Measurements from ENCODE around the gene OR51B6.
"Not testable (repeated sequence)": the region's sequence is repeated elsewhere in the genome, so short reads cannot be mapped to it uniquely, and the experiment has no call there.

Gene OR51B6

DNA sequence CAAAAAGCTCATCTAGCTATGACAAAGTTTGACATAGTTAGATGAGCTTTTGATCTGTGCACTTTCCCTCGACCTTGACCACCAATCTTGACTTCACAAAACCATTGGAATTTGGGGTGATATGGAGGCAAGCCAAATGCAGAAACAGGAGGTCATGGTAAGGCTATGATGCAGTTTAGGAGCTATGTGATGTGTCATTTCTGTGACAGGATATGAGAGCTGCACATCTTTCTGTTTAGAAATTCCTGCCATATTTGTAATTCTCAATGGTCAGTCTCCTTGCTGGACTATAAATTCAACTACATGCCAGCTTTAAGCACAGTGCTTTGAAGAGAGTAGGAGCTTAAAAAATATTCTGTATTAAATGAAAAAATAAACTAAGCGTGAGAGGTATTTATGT is 12.9 kb downstream of the OR51B6 start:
- no peak for DNase-seq (ENCODE audit: low spot score)

DNA sequence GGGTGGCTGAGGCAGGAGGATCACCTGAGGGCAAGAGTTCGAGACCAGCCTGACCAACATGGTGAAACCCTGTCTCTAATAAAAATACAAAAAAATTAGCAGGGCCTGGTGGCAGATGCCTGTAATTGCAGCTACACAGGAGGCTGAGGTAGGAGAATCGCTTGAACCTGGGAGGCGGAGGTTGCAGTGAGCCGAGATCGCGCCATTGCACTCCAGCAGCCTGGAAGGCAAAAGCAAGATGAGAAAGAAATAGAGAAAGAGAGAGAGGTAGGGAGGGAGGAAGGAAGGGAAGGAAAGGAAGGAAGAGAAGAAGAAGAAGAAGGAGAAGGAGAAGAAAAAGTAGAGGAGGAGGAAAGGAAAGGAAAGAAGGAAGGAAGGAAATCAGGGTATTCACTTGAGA is 15.1 kb downstream of the OR51B6 start:
- not testable (repeated sequence) for DNase-seq (ENCODE audit: low spot score)

DNA sequence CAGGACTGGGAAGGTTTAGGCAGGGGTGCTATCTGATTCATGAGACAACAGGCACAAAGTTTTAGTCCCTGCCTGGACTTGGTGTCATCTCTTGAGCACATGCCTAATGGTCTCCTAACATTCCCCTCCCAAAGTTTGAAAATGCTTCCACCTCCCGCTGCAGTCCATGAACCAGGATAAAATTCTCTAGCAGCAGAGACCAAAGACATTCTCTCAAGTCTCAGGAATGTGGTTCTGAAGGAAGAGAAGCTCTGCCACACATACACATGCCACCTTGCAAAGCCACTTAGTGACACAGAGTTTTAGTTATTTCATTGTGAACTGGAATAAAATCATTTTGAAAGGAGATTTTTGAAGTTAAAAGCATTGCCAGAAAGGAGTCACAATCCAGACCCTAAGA is 15.5 kb downstream of the OR51B6 start:
- no peak for DNase-seq (ENCODE audit: low spot score)

DNA sequence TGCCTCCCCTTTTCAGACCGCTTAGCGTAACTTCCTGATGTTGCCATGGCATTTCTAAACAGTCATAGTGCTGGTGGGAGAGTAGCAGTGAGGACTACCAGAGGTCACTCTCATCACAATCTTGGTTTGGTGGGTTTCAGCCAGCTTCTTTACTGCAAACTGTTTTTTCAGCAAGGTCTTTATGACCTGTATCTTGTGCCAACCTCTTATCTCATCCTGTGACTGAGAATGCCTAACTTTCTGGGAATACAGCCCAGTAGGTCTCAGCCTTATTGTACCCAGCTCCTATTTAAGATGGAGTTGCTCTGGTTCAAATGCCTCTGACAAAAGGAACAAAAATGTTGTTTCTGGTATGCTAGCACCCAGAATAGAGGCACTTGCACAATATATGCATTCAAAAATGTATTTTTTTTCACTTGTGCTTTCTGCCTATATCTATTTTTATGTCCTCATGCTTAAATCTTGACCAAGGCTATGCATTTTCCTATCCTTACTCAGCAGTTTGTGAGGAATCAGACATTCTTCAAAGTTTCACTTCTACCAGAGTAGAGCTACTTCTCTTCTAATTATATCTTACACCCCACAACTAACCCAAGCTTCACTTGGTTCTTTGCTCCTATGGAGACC is 16.3 kb downstream of the OR51B6 start:
- DNase-seq (ENCODE audit: low spot score): no peak

DNA sequence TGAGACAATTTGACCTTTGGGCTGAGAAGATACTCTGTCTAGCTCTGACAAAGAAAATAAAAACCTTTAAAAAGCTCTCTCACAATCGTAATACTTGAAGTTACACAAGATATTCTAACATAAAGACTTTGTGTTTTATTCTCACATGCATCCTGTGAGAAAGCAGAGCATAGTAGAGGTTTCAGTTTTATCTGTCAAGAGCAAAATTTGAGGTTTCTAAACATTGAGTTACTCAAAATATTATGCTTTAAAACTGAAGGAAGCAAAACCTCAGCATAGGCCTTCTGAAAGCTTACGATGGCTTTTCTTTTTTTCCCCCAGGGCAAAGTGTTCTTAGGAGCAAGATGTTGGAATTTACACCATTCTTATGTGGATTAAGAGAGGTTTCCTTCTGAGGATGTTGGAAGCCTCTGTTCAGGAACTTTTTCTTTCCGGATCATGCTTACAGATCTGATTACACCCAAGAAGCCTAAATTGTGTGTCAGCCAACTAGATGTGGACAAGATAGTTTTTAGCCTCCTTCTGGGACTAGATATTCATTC is 17.3 kb downstream of the OR51B6 start:
- no peak for DNase-seq (ENCODE audit: low spot score)

DNA sequence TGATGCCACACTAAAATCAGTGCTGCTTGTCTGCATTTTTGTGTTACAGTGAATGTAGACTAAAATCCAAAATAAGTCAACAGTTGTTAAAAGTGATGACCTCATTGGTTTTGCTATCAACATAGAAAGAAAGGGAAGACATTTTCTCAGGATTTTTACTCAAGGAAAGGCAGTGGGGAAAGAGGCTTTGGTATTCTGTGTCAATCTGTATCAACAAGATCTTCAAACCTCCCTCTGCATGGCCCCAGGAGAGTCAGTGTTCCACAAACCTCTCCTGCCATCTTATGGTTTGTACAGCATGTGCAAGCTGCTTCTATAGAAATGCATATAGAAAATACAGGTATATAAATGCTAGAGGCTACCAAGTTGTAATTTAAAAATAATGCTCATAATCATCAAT is 18.5 kb downstream of the OR51B6 start:
- no peak for DNase-seq (ENCODE audit: low spot score)

DNA sequence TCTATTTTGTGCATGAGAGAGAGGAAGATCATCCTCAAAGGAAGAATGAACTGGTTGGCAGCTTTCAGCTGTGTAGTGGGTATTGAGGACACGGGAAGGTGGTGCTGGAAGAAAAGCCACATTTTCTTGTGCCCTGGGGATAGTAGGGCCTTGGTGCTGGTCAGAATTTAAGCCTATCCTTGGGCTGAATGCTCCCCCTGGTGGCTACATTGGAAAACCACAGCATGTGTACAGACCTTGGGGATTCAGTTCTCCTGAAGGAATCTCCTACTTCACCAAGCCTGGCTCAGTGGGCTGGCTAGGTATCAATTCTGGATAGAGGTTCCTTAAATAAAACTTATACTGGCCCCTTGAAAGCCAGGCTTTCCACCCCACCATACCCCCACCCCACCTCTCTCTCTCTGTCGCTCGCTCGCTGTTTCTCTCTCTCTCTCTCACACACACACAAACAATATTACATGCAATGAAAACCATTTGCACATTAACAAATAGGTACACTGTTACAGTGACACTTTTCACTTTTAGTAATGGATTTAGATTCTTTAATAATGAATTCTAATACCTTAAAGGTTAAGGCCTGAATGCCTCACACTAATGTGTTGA is 29.5 kb downstream of the OR51B6 start:
- peak; percentile 74 for DNase-seq (ENCODE audit: low spot score)

DNA sequence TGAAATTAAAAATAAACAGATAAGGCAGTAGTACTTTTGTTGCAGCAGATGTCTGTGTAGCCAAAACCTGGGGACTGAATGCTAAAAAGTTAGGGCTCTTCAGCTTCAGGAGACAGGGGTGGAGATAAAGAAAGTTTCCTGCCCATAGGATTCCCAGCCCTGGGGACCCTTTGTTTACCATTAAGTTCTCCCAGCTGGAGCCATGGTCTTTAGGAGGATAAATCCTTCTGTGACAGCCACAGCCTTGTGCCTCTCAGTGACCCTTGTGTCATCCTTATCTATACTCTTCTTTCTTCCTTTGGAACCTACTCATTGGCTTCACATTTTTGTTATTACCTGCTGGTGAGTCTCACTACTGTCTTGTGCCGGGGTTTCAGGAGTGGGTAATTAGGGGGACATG is 32.3 kb downstream of the OR51B6 start, which contains the start of gene OR51M1:
Gene OR51M1 (plus strand): TSS at position 237 of the 400 bp plus-strand sequence. CDS start 5,587 bp downstream, outside the sequence.
- DNase-seq (ENCODE audit: low spot score): no peak

DNA sequence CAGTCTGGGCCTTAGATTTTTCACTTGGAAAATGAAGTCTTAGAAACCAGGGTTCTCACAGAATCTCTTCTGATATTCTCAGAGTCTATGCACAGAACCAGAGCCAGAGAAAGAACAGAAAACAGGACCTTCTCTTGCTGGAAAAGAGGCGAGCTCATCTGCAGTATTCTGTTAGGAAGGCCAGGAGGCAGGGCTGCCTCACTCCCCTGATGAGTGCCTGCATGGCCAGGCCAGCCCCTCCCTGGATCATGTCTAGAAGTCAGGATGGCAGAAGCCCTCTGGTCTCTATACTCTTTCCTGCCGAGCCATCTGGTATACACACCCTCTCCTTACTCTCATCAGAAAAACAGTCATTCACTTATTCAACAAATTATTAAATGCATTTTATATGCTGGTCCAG is 33.0 kb downstream of the OR51B6 start:
- no peak for DNase-seq (ENCODE audit: low spot score)

DNA sequence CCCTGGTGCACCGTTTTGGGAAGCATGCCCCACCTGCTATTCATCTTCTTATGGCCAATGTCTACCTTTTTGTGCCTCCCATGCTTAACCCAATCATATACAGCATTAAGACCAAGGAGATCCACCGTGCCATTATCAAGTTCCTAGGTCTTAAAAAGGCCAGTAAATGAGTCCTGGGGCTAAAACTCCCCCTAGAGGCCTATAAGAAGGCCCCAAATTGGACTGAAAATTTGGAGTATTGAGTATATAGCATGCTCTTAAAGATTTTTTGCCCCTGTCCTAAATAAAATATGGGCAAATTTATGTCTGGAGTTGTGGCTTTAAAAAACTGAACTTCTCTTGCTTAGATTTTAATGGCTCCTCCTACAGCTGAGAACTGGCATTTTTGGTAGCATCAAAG is 38.9 kb downstream of the OR51B6 start:
- no peak for DNase-seq (ENCODE audit: low spot score)

DNA sequence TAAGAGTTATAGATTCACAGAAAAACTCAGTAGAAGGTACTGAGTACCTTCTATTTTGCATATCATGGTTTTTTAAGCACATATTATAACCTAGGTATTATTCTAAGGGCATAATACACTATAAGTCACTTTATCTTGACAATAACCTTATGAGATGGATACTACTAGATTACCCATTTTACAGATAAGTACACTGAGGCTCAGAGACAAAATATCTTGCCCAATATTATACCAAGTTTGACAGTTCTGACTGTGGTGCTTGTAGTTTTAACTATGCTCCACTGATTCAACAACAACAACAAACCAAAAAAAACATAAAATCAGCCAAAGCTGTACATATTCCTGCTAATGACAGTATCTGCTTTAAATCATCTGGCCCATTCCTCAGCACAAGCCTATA is 42.8 kb downstream of the OR51B6 start:
- no peak for DNase-seq (ENCODE audit: low spot score)

DNA sequence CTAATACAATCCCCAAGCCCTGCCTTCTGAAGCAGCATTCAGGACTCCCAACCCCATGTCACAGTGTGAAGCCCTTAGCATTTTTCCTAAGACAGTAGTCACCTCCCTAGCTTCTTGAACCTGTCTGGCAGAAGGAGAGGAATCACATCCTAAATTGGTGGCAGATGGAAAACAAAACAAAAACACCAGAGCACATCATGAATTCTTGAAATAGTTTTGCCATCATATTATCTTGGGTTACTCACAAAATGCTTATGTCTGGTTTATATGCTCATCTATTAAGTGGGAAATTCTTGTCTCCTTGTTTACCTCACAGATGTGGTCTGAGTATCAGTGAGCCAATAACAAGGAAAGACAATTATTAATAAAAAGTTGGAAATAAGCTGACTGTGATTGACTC is 47.6 kb downstream of the OR51B6 start:
- DNase-seq (ENCODE audit: low spot score): no peak

Data from iPS-NIHi11 (cell line).